IMR-90 (cell line): Measurements from ENCODE around the gene CIC. TPM values are rescaled to one million over a fixed set of nuclear protein-coding genes. Genes with fewer than 3 reads are reported as not detected.

ENCODE experiments used
- ATAC-seq: fragments of 200-7000 bp; cut with Tn5 transposase; 2 replicates; pipeline ENCODE4 v1.9.1; 2020; ENCODE audit warnings: low read depth, mild to moderate bottlenecking, moderate library complexity
- BruUV-seq: library from RNA; stranded (reverse); fragments of 400-500 nt; replicated peaks from 2 replicates; lab custom pipeline; 2021; lab: Mats Ljungman, UMichigan
- CTCF ChIA-PET: fragments of 300-600 bp; formaldehyde crosslinking; extraction: SDS; loops from one replicate; lab custom pipeline; 2021; ENCODE audit warnings: antibody characterized with exemption; lab: Yijun Ruan, JAX
- POLR2A ChIA-PET: fragments of 300-600 bp; sonication (Branson Sonifier 250); formaldehyde crosslinking; loops from one replicate; lab custom pipeline; 2022; ENCODE audit warnings: antibody characterized with exemption; ENCODE audit not compliant: unreplicated experiment; lab: Charles Lee
- DNase-seq: peaks from one replicate; pipeline ENCODE4 v3.0.0; 2013
- H2AFZ ChIP-seq: replicated peaks from 2 replicates; pipeline ENCODE3; 2013; ENCODE audit warnings: low read length, mild to moderate bottlenecking; ENCODE audit not compliant: poor library complexity
- H2AK5ac ChIP-seq: 2 replicates; pipeline ENCODE4 v1.6.1; 2013; ENCODE audit warnings: low read depth, low read length, inconsistent platforms
- H2AK9ac ChIP-seq: replicated peaks from 2 replicates; pipeline ENCODE3; 2013; ENCODE audit warnings: mild to moderate bottlenecking, low read depth, low read length, moderate library complexity; ENCODE audit not compliant: poor library complexity
- H2BK120ac ChIP-seq: 2 replicates; pipeline ENCODE4 v1.6.1; 2013; ENCODE audit warnings: low read depth, low read length, inconsistent platforms
- H2BK15ac ChIP-seq: 3 replicates; pipeline ENCODE4 v1.6.1; 2013; ENCODE audit warnings: low read depth, low read length, inconsistent platforms
- H2BK20ac ChIP-seq: 2 replicates; pipeline ENCODE4 v1.6.1; 2013; ENCODE audit warnings: low read depth, mild to moderate bottlenecking, inconsistent platforms, low read length, moderate library complexity
- H2BK5ac ChIP-seq: 2 replicates; pipeline ENCODE4 v1.6.1; 2013; ENCODE audit warnings: mild to moderate bottlenecking, low read depth, low read length, inconsistent platforms; ENCODE audit not compliant: poor library complexity, severe bottlenecking
- H3K14ac ChIP-seq: replicated peaks from 2 replicates; pipeline ENCODE4 v1.6.1; 2013; ENCODE audit warnings: low read depth, low read length, inconsistent platforms
- H3K18ac ChIP-seq: 2 replicates; pipeline ENCODE4 v1.6.1; 2013; ENCODE audit warnings: low read depth, low read length, control low read depth
- H3K23ac ChIP-seq: 2 replicates; pipeline ENCODE4 v1.6.1; 2013; ENCODE audit warnings: low read depth, low read length, inconsistent platforms
- H3K27ac ChIP-seq: 2 replicates; pipeline ENCODE4 v1.5.1; 2013; ENCODE audit warnings: mild to moderate bottlenecking, control low read depth, low read length; ENCODE audit not compliant: insufficient read depth
- H3K27me3 ChIP-seq: 2 replicates; pipeline ENCODE4 v1.6.1; 2013; ENCODE audit warnings: low read length; ENCODE audit not compliant: control insufficient read depth, insufficient read depth
- H3K36me3 ChIP-seq: 2 replicates; pipeline ENCODE4 v1.6.1; 2013; ENCODE audit warnings: low read length, mixed read lengths; ENCODE audit not compliant: control insufficient read depth, insufficient read depth
- H3K4ac ChIP-seq: 2 replicates; pipeline ENCODE4 v1.6.1; 2013; ENCODE audit warnings: low read depth, low read length, inconsistent platforms
- H3K4me1 ChIP-seq: 2 replicates; pipeline ENCODE4 v1.6.1; 2013; ENCODE audit warnings: low read length, mixed read lengths; ENCODE audit not compliant: control insufficient read depth, insufficient read depth
- H3K4me2 ChIP-seq: 2 replicates; pipeline ENCODE4 v1.6.1; 2013; ENCODE audit warnings: low read depth, mild to moderate bottlenecking, control low read depth, low read length, moderate library complexity
- H3K4me3 ChIP-seq: 2 replicates; pipeline ENCODE4 v1.5.1; 2013; ENCODE audit warnings: low read depth, mild to moderate bottlenecking, control low read depth, low read length, moderate library complexity; ENCODE audit not compliant: insufficient read depth
- H3K56ac ChIP-seq: 2 replicates; pipeline ENCODE4 v1.6.1; 2013; ENCODE audit warnings: low read length, inconsistent platforms; ENCODE audit not compliant: insufficient read depth; ENCODE audit errors: extremely low read depth
- H3K79me1 ChIP-seq, 2 experiments: 2 replicates each; pipeline ENCODE4 v1.6.1; 2013; ENCODE audit warnings: low read length in 2 of 2, inconsistent platforms in 1 of 2, low read depth in 1 of 2
- H3K9ac ChIP-seq: 2 replicates; pipeline ENCODE4 v1.6.1; 2013; ENCODE audit warnings: low read depth, low read length, control low read depth
- H3K9me1 ChIP-seq: 2 replicates; pipeline ENCODE4 v1.6.1; 2013; ENCODE audit warnings: low read length, inconsistent platforms; ENCODE audit not compliant: insufficient read depth
- H3K9me3 ChIP-seq: 2 replicates; pipeline ENCODE4 v1.6.1; 2013; ENCODE audit warnings: low read length; ENCODE audit not compliant: control insufficient read depth, insufficient read depth
- H4K20me1 ChIP-seq: 2 replicates; pipeline ENCODE4 v1.6.1; 2013; ENCODE audit warnings: low read length, inconsistent platforms; ENCODE audit not compliant: insufficient read depth
- H4K5ac ChIP-seq: 2 replicates; pipeline ENCODE4 v1.6.1; 2013; ENCODE audit warnings: mild to moderate bottlenecking, low read depth, low read length, control low read depth
- H4K8ac ChIP-seq, 2 experiments: 2 replicates each; pipeline ENCODE4 v1.6.1; 2013; ENCODE audit warnings: low read depth in 2 of 2, low read length in 2 of 2, control low read depth in 1 of 2, inconsistent platforms in 1 of 2
- H4K91ac ChIP-seq: 2 replicates; pipeline ENCODE4 v1.6.1; 2013; ENCODE audit warnings: low read depth, low read length, inconsistent platforms; ENCODE audit not compliant: insufficient read depth
- BHLHE40 ChIP-seq: fragments of 150-350 bp; IDR thresholded peaks from 2 replicates; pipeline ENCODE4 v1.6.1; 2016; ENCODE audit warnings: mild to moderate bottlenecking, low read depth, low read length
- CEBPB ChIP-seq: IDR thresholded peaks from 2 replicates; pipeline ENCODE4 v1.6.1; 2012; ENCODE audit warnings: low read depth, low read length, improper control_type of control experiment
- CHD1 ChIP-seq: IDR thresholded peaks from 2 replicates; pipeline ENCODE4 v1.6.1; 2012; ENCODE audit warnings: low read depth, low read length, improper control_type of control experiment
- CTCF ChIP-seq: conservative IDR thresholded peaks from 2 replicates; pipeline ENCODE4 v1.5.1; 2012; ENCODE audit warnings: mild to moderate bottlenecking, low read depth, low read length, improper control_type of control experiment
- ELK1 ChIP-seq: fragments of 150-350 bp; IDR thresholded peaks from 2 replicates; pipeline ENCODE4 v1.6.1; 2016; ENCODE audit warnings: low read depth, mild to moderate bottlenecking, low read length, moderate library complexity, borderline replicate concordance
- FOS ChIP-seq: fragments of 150-350 bp; IDR thresholded peaks from 2 replicates; pipeline ENCODE4 v1.6.1; 2016; ENCODE audit warnings: low read depth, low read length
- MAFK ChIP-seq: IDR thresholded peaks from 2 replicates; pipeline ENCODE4 v1.6.1; 2012; ENCODE audit warnings: low read depth, low read length, improper control_type of control experiment
- MAZ ChIP-seq: IDR thresholded peaks from 2 replicates; pipeline ENCODE4 v1.6.1; 2012; ENCODE audit warnings: low read depth, mild to moderate bottlenecking, low read length, improper control_type of control experiment, moderate library complexity, borderline replicate concordance
- MXI1 ChIP-seq: IDR thresholded peaks from 2 replicates; pipeline ENCODE4 v1.6.1; 2012; ENCODE audit warnings: low read depth, mild to moderate bottlenecking, low read length, moderate library complexity, borderline replicate concordance
- NFE2L2 ChIP-seq: fragments of 150-350 bp; IDR thresholded peaks from 2 replicates; pipeline ENCODE4 v1.6.1; 2016; ENCODE audit warnings: low read depth, mild to moderate bottlenecking, low read length
- POLR2A ChIP-seq: IDR thresholded peaks from 2 replicates; pipeline ENCODE4 v1.6.1; 2012; ENCODE audit warnings: mild to moderate bottlenecking, low read depth, low read length
- RAD21 ChIP-seq: IDR thresholded peaks from 2 replicates; pipeline ENCODE4 v1.6.1; 2012; ENCODE audit warnings: low read length, improper control_type of control experiment
- RCOR1 ChIP-seq: IDR thresholded peaks from 2 replicates; pipeline ENCODE4 v1.6.1; 2012; ENCODE audit warnings: mild to moderate bottlenecking, low read length, improper control_type of control experiment; ENCODE audit not compliant: insufficient replicate concordance
- RFX5 ChIP-seq: IDR thresholded peaks from 2 replicates; pipeline ENCODE4 v1.8.0; 2012; ENCODE audit warnings: low read depth, mild to moderate bottlenecking, low read length, moderate library complexity
- SMC3 ChIP-seq: fragments of 150-350 bp; IDR thresholded peaks from 2 replicates; pipeline ENCODE4 v1.6.1; 2016; ENCODE audit warnings: low read depth, mild to moderate bottlenecking, antibody characterized with exemption, low read length, moderate library complexity
- USF2 ChIP-seq: fragments of 150-350 bp; IDR thresholded peaks from 2 replicates; pipeline ENCODE4 v1.6.1; 2017; ENCODE audit warnings: mild to moderate bottlenecking, antibody characterized with exemption, low read length, low read depth
- WGBS, 2 experiments: methylation state at CpG; one replicate each; pipeline versions ENCODE4 v1.1.5 to v1.1.7; 2013; ENCODE audit warnings: missing lambda C conversion rate in 2 of 2; ENCODE audit not compliant: insufficient read length in 1 of 2; ENCODE audit errors: extremely low coverage in 2 of 2; 5-methylcytosine and 5-hydroxymethylcytosine counted together
- dilution Hi-C: fragments of 300-500 bp; cut with HindIII; formaldehyde crosslinking; loops from one replicate; pipeline ENCODE4 v1.14.3; 2018; ENCODE audit warnings: low sequenced_read_pairs; ENCODE audit not compliant: unreplicated experiment
- in situ Hi-C: fragments of 300-500 bp; cut with MboI; formaldehyde crosslinking; loops from 3 replicates; pipeline ENCODE4 v1.14.3; 2019; ENCODE audit warnings: low sequenced_read_pairs, inconsistent platforms, mixed read lengths
- intact Hi-C: fragments of 100-400 bp; cut with micrococcal nuclease; formaldehyde crosslinking; loops from 2 replicates; pipeline ENCODE4 v1.10.0; 2022
- polyA plus RNA-seq, 3 experiments: library from polyadenylated mRNA; depleted of rRNA; stranded (reverse); fragments of >200 nt; gene quantifications; 2 replicates each; pipeline ENCODE4 v1.2.3, GENCODE V29; 2012; ENCODE audit warnings: low replicate concordance in 1 of 3
- total RNA-seq: library from RNA; depleted of rRNA; stranded (reverse); fragments of >200 nt; gene quantifications from 2 replicates; pipeline ENCODE4 v1.2.3, GENCODE V29; 2012

The CIC gene
- total and polyA plus RNA-seq, 2 of the 4 experiments (the other 2 are of a cell fraction): 1.8 to 23.2 TPM

- POLR2A ChIA-PET: no interaction called here
These were observed 66.4 kb downstream of the CIC start for GRCh38 chr19:42335374-42335936.

More at GRCh38 chr19:42335374-42335936, 66.4 kb downstream of the CIC start:
- Histone ChIP-seq H3K4me2 (no peak overlapping the region), H3K36me3 (peaks cover 21% of the 10 kb centered on the region), H2AK9ac (no peak overlapping the region), H2BK120ac (no peak overlapping the region), H3K4me1 (no peaks in the 10 kb centered on the region), H2BK15ac (no peak overlapping the region), H4K8ac (no peak overlapping the region), H2AK5ac (no peak overlapping the region), H3K4ac (no peak overlapping the region), H2BK20ac (no peak overlapping the region), H4K5ac (no peak overlapping the region), H3K9me3 (no peaks in the 10 kb centered on the region), H3K23ac (no peak overlapping the region), H3K18ac (no peak overlapping the region), H3K79me1 (peaks cover 0 to 14% of the 10 kb centered on the region in 2 experiments; a peak in 3 of 4 replicates), H3K14ac (no peak overlapping the region), H3K9ac (no peak overlapping the region), H4K20me1 (peaks cover 14% of the 10 kb centered on the region), H3K56ac (no peak overlapping the region), H2AFZ (no peak overlapping the region), H3K27me3 (no peaks in the 10 kb centered on the region), H3K4me3 (no peak overlapping the region), H3K27ac (no peak overlapping the region), H2BK5ac (no peak overlapping the region), H4K91ac (no peak overlapping the region), H3K9me1 (peaks cover 2% of the 10 kb centered on the region; the same call in 1 of the 2 replicates)
- BruUV-seq: no TSS peak
- TF ChIP-seq FOS: no peak
- no peak for TF ChIP-seq NFE2L2
- no peak for TF ChIP-seq SMC3
- TF ChIP-seq RAD21: no peak
- TF ChIP-seq POLR2A: no peak
- TF ChIP-seq ELK1: no peak
- no peak for TF ChIP-seq RFX5
- no peak for TF ChIP-seq CEBPB
- TF ChIP-seq BHLHE40: no peak
- TF ChIP-seq MXI1: no peak
- TF ChIP-seq RCOR1: no peak
- no peak for TF ChIP-seq CHD1
- TF ChIP-seq MAFK: no peak
- no peak for TF ChIP-seq MAZ
- no peak for TF ChIP-seq USF2
- TF ChIP-seq CTCF: no peak
- DNase-seq: no peak
- intact Hi-C loops (no loop called here), dilution Hi-C loops (no loop called here), in situ Hi-C loops (no loop called here)
- 89% methylated on average over 1 of the region's 7 CpGs; no CpG with 5 or more reads in 1 of the 2 experiments for WGBS, 2 experiments
- no peak for ATAC-seq
- CTCF ChIA-PET: no interaction called here
